NT2/D1 (cell line): Measurements from ENCODE around the gene GSTM1.

ENCODE experiments used
- SUZ12 ChIP-seq: IDR thresholded peaks from 2 replicates; pipeline ENCODE4 v1.6.1; 2011; ENCODE audit not compliant: insufficient read length, insufficient read depth; ENCODE audit errors: extremely low read depth
- YY1 ChIP-seq: IDR thresholded peaks from 2 replicates; pipeline ENCODE4 v1.6.1; 2011; ENCODE audit not compliant: insufficient read length, insufficient read depth
- ZNF274 ChIP-seq: IDR thresholded peaks from 2 replicates; pipeline ENCODE4 v1.6.1; 2011; ENCODE audit warnings: mild to moderate bottlenecking, low read depth, low read length

- no peak for TF ChIP-seq YY1
- no peak for TF ChIP-seq ZNF274
- TF ChIP-seq SUZ12: no peak
Observed at GRCh38 chr1:109713636-109714035, 26.0 kb downstream of the GSTM1 start.
